Measurements from ENCODE around the gene SDK1.

- TF ChIP-seq EZH2 (IDR thresholded peaks at IDR 0.05; ENCODE audit: borderline replicate concordance, control insufficient read depth, low read depth, low read length) = no peak
- no peak for TF ChIP-seq BHLHE40 (IDR thresholded peaks at IDR 0.05; ENCODE audit: borderline replicate concordance in 1 of 2, low read depth in 2 of 2, low read length in 1 of 2)
- no peak for TF ChIP-seq E2F4 (IDR thresholded peaks at IDR 0.05; ENCODE audit: low read depth, low read length)
- TF ChIP-seq ZBED1 (IDR thresholded peaks at IDR 0.05; ENCODE audit: borderline replicate concordance) = no peak
Observed at GRCh38 chr7:4270941-4271715, 970.1 kb downstream of the SDK1 start.

Data from GM12878 (cell line).